Measurements from ENCODE around the gene CEL.
"Not testable (repeated sequence)": the region's sequence is repeated elsewhere in the genome, so short reads cannot be mapped to it uniquely, and the experiment has no call there.

Gene CEL

DNA sequence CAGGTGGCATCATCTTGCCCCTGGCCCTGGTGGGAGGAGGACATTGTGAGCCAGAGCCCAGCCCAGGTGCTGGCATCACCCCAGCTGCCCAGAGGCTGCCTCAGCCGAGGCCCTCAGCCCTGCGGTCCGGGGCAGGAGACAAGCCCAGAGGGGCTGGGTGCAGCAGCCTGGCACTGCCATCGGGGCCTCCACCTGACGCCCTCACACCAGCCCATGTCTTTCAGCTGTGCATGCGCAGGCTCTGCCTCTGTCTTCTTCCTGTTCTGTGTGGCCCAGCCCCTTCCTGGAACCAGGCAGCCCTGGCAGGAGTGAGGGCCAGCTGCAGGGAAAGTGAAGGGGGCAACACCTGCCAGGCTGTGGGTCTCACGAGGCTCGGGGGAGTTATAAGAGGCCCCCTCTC is 4.8 kb upstream of the CEL start:
- no peak overlapping the region for H3K9ac ChIP-seq (ENCODE audit: low read length)
- no peak overlapping the region for H3K4me3 ChIP-seq (ENCODE audit: low read depth, low read length)
- peaks cover 30% of the 10 kb centered on the region for H3K4me1 ChIP-seq (ENCODE audit: control insufficient read depth, insufficient read depth, low read length)
- H3K27ac ChIP-seq (ENCODE audit: low read depth, low read length): no peak overlapping the region
- H3K27me3 ChIP-seq (ENCODE audit: control insufficient read depth, insufficient read depth, low read length): no peaks in the 10 kb centered on the region; the same call in 1 of the 2 replicates
- no peaks in the 10 kb centered on the region for H3K9me3 ChIP-seq (ENCODE audit: control insufficient read depth, insufficient read depth, low read depth, low read length)
- H3K36me3 ChIP-seq (ENCODE audit: control insufficient read depth, insufficient read depth, low read length): peaks cover 63% of the 10 kb centered on the region

DNA sequence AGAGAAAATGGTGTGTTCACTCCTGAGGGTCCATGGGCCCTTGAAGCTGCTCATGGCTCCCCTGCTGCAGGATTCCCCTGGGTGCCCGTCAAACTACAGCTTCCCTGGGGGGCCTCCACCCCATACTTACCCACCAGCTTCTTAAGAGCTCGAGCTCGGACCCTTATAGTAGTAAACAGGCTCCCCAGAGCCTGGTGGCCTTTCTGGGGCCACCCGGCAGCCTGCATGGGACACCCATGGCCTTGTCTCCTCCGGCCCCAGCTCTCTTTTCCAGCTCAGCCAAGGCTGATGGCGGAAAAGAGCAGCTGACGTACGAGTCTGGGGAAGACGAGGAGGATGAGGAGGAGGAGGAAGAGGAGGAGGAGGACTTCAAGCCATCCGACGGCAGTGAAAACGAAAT is 4.2 kb upstream of the CEL start:
- peaks cover 58% of the 10 kb centered on the region for H3K36me3 ChIP-seq (ENCODE audit: control insufficient read depth, insufficient read depth, low read length)
- H3K4me3 ChIP-seq (ENCODE audit: low read depth, low read length): no peak overlapping the region
- H3K9ac ChIP-seq (ENCODE audit: low read length): no peak overlapping the region
- H3K9me3 ChIP-seq (ENCODE audit: control insufficient read depth, insufficient read depth, low read depth, low read length): no peaks in the 10 kb centered on the region
- H3K4me1 ChIP-seq (ENCODE audit: control insufficient read depth, insufficient read depth, low read length): peaks cover 30% of the 10 kb centered on the region
- H3K27ac ChIP-seq (ENCODE audit: low read depth, low read length): no peak overlapping the region
- H3K27me3 ChIP-seq (ENCODE audit: control insufficient read depth, insufficient read depth, low read length): no peaks in the 10 kb centered on the region; the same call in 1 of the 2 replicates

DNA sequence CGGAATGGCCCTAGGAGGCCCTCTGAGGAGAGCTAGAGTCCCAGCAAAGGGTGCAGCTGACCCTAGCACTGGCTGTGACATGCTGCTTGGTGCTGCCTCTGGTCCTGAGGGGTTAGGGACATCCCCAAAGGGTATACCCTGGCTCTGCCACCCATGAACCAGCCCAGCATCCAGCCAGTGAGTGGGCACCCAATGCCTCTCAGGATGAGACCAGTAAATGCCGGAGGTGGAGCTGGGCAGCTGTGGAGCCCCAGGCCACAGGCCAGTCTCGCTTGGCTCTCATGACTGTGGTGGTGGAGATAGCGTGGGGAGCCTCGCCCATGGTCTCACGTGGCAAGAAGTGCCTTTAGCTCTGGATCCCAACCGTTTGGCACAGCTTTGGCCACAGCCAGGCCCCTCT is 3.7 kb upstream of the CEL start:
- H3K4me1 ChIP-seq (ENCODE audit: control insufficient read depth, insufficient read depth, low read length): peaks cover 30% of the 10 kb centered on the region
- peaks cover 55% of the 10 kb centered on the region for H3K36me3 ChIP-seq (ENCODE audit: control insufficient read depth, insufficient read depth, low read length)
- no peaks in the 10 kb centered on the region for H3K9me3 ChIP-seq (ENCODE audit: control insufficient read depth, insufficient read depth, low read depth, low read length)
- no peak overlapping the region for H3K9ac ChIP-seq (ENCODE audit: low read length)
- no peak overlapping the region for H3K27ac ChIP-seq (ENCODE audit: low read depth, low read length)
- no peaks in the 10 kb centered on the region; the same call in 1 of the 2 replicates for H3K27me3 ChIP-seq (ENCODE audit: control insufficient read depth, insufficient read depth, low read length)
- H3K4me3 ChIP-seq (ENCODE audit: low read depth, low read length): no peak overlapping the region

DNA sequence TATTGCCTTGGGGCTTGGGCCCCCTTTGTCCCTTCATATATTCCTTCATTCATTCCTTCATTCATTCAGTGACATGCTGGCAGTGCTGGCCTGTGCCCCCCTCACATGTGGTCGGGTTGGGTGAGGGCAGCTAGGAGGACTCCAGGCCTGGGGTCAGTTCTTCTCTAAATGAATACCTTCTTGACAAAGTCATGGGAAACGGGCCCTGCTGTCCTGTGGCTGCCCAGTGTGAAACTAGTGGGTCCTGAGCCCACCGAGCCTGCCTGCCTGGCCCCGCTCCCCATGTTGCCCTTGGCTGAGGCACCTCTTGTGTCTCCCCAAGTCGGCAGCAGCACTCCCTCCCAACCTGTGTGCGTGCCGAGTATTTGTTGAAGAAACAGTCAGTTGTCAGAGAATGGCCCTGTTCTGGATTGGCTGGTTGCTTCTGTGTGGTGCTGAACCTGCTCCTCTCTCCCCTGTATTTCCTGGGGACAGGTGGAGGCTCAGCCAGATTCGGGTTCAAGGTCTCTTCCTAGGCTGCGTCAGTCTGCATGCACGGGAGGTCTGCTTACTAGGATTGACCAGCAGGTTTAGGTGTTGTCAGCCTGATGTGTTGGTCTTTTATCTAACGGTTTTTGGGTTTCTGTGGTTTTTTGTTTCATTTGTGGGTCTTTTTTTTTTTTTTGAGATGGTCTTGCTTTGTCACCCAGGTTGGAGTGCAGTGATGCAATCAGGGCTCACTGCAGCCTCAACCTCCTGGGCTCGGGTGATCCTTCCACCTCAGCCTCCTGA is 3.0 kb upstream of the CEL start:
- Histone ChIP-seq H3K4me3 (ENCODE audit: low read depth, low read length) (no peak overlapping the region), H3K4me1 (ENCODE audit: control insufficient read depth, insufficient read depth, low read length) (peaks cover 30% of the 10 kb centered on the region), H3K27me3 (ENCODE audit: control insufficient read depth, insufficient read depth, low read length) (no peaks in the 10 kb centered on the region; the same call in 1 of the 2 replicates), H3K27ac (ENCODE audit: low read depth, low read length) (no peak overlapping the region), H3K36me3 (ENCODE audit: control insufficient read depth, insufficient read depth, low read length) (peaks cover 48% of the 10 kb centered on the region), H3K9me3 (ENCODE audit: control insufficient read depth, insufficient read depth, low read depth, low read length) (no peaks in the 10 kb centered on the region), H3K9ac (ENCODE audit: low read length) (no peak overlapping the region)

DNA sequence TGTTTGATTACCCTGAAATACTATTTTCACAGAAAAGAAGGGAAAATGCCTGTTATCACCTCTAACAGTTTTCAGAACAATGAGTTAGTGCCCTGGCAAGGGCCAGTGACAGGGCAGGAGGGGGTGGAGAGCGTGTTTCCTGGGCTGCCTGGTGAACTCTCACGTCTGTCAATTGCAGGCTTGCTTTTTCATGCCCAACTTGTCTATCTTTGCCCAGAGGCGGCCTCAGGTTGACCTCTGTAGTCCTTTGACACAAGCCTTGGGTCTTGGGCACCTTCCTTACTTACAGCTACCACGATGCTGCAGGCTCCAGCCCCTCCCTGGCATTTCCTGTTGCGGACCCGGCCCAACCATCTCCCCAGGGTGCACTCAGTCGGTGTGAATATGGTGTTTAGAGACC is 2.2 kb upstream of the CEL start:
- H3K27me3 ChIP-seq (ENCODE audit: control insufficient read depth, insufficient read depth, low read length): no peaks in the 10 kb centered on the region; the same call in 1 of the 2 replicates
- peaks cover 30% of the 10 kb centered on the region for H3K4me1 ChIP-seq (ENCODE audit: control insufficient read depth, insufficient read depth, low read length)
- H3K9ac ChIP-seq (ENCODE audit: low read length): no peak overlapping the region
- no peak overlapping the region for H3K4me3 ChIP-seq (ENCODE audit: low read depth, low read length)
- H3K27ac ChIP-seq (ENCODE audit: low read depth, low read length): no peak overlapping the region
- H3K9me3 ChIP-seq (ENCODE audit: control insufficient read depth, insufficient read depth, low read depth, low read length): no peaks in the 10 kb centered on the region
- peaks cover 39% of the 10 kb centered on the region for H3K36me3 ChIP-seq (ENCODE audit: control insufficient read depth, insufficient read depth, low read length)

DNA sequence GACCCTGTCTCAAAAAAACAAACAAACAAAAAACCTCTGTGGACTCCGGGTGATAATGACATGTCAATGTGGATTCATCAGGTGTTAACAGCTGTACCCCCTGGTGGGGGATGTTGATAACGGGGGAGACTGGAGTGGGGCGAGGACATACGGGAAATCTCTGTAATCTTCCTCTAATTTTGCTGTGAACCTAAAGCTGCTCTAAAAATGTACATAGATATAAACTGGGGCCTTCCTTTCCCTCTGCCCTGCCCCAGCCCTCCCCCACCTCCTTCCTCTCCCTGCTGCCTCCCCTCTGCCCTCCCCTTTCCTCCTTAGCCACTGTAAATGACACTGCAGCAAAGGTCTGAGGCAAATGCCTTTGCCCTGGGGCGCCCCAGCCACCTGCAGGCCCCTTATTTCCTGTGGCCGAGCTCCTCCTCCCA is 1.4 kb upstream of the CEL start:
- Histone ChIP-seq H3K9ac (ENCODE audit: low read length) (no peak overlapping the region), H3K9me3 (ENCODE audit: control insufficient read depth, insufficient read depth, low read depth, low read length) (no peaks in the 10 kb centered on the region), H3K36me3 (ENCODE audit: control insufficient read depth, insufficient read depth, low read length) (peaks cover 31% of the 10 kb centered on the region), H3K27ac (ENCODE audit: low read depth, low read length) (no peak overlapping the region), H3K4me1 (ENCODE audit: control insufficient read depth, insufficient read depth, low read length) (peaks cover 30% of the 10 kb centered on the region), H3K4me3 (ENCODE audit: low read depth, low read length) (0 out of 2 replicates have a peak overlapping the region, but pooled peaks have one; percentile 18), H3K27me3 (ENCODE audit: control insufficient read depth, insufficient read depth, low read length) (no peaks in the 10 kb centered on the region; the same call in 1 of the 2 replicates)

DNA sequence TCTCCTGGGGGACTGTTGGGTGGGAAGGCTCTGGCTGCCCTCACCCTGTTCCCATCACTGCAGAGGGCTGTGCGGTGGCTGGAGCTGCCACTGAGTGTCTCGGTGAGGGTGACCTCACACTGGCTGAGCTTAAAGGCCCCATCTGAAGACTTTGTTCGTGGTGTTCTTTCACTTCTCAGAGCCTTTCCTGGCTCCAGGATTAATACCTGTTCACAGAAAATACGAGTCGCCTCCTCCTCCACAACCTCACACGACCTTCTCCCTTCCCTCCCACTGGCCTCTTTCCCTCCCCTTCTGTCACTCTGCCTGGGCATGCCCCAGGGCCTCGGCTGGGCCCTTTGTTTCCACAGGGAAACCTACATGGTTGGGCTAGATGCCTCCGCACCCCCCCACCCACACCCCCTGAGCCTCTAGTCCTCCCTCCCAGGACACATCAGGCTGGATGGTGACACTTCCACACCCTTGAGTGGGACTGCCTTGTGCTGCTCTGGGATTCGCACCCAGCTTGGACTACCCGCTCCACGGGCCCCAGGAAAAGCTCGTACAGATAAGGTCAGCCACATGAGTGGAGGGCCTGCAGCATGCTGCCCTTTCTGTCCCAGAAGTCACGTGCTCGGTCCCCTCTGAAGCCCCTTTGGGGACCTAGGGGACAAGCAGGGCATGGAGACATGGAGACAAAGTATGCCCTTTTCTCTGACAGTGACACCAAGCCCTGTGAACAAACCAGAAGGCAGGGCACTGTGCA is 590 bp upstream of the CEL start:
- Histone ChIP-seq H3K4me1 (ENCODE audit: control insufficient read depth, insufficient read depth, low read length) (peaks cover 30% of the 10 kb centered on the region), H3K9ac (ENCODE audit: low read length) (peak overlapping the region; percentile 42), H3K36me3 (ENCODE audit: control insufficient read depth, insufficient read depth, low read length) (peaks cover 24% of the 10 kb centered on the region)
- H3K4me3 ChIP-seq (ENCODE audit: low read depth, low read length); H3K9me3 ChIP-seq (ENCODE audit: control insufficient read depth, insufficient read depth, low read depth, low read length); H3K27me3 ChIP-seq (ENCODE audit: control insufficient read depth, insufficient read depth, low read length); H3K27ac ChIP-seq (ENCODE audit: low read depth, low read length): not testable (repeated sequence)

DNA sequence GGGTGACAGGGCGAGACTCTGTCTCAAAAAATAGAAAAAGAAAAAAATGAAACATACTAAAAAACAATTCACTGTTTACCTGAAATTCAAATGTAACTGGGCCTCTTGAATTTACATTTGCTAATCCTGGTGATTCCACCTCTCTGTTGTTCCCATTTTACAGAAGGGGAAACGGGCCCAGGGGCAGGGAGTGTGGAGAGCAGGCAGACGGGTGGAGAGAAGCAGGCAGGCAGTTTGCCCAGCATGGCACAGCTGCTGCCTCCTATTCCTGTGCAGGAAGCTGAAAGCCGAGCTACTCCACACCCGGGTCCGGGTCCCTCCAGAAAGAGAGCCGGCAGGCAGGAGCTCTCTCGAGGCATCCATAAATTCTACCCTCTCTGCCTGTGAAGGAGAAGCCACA is 788 bp downstream of the CEL start:
- not testable (repeated sequence) for H3K9me3 ChIP-seq (ENCODE audit: control insufficient read depth, insufficient read depth, low read depth, low read length); H3K27ac ChIP-seq (ENCODE audit: low read depth, low read length); H3K4me3 ChIP-seq (ENCODE audit: low read depth, low read length); H3K9ac ChIP-seq (ENCODE audit: low read length); H3K27me3 ChIP-seq (ENCODE audit: control insufficient read depth, insufficient read depth, low read length)
- Histone ChIP-seq H3K4me1 (ENCODE audit: control insufficient read depth, insufficient read depth, low read length) (peaks cover 30% of the 10 kb centered on the region), H3K36me3 (ENCODE audit: control insufficient read depth, insufficient read depth, low read length) (peaks cover 16% of the 10 kb centered on the region)

DNA sequence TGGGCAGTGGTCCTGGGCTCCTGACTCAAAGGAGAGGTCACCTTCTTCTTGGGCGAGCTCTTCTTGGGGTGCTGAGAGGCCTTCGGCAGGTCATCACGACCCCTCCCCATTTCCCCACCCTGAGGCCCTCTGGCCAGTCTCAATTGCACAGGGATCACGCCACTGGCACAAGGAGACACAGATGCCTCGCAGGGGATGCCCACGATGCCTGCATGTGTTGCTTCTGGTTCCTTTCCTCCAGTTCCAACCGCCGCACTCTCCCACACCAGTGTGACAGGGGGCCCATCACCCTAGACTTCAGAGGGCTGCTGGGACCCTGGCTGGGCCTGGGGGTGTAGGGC is 1.3 kb downstream of the CEL start:
- no peak overlapping the region for H3K9ac ChIP-seq (ENCODE audit: low read length)
- no peaks in the 10 kb centered on the region for H3K9me3 ChIP-seq (ENCODE audit: control insufficient read depth, insufficient read depth, low read depth, low read length)
- H3K4me1 ChIP-seq (ENCODE audit: control insufficient read depth, insufficient read depth, low read length): peaks cover 30% of the 10 kb centered on the region
- no peak overlapping the region for H3K4me3 ChIP-seq (ENCODE audit: low read depth, low read length)
- no peaks in the 10 kb centered on the region; the same call in 1 of the 2 replicates for H3K27me3 ChIP-seq (ENCODE audit: control insufficient read depth, insufficient read depth, low read length)
- H3K27ac ChIP-seq (ENCODE audit: low read depth, low read length): no peak overlapping the region
- H3K36me3 ChIP-seq (ENCODE audit: control insufficient read depth, insufficient read depth, low read length): peaks cover 12% of the 10 kb centered on the region

DNA sequence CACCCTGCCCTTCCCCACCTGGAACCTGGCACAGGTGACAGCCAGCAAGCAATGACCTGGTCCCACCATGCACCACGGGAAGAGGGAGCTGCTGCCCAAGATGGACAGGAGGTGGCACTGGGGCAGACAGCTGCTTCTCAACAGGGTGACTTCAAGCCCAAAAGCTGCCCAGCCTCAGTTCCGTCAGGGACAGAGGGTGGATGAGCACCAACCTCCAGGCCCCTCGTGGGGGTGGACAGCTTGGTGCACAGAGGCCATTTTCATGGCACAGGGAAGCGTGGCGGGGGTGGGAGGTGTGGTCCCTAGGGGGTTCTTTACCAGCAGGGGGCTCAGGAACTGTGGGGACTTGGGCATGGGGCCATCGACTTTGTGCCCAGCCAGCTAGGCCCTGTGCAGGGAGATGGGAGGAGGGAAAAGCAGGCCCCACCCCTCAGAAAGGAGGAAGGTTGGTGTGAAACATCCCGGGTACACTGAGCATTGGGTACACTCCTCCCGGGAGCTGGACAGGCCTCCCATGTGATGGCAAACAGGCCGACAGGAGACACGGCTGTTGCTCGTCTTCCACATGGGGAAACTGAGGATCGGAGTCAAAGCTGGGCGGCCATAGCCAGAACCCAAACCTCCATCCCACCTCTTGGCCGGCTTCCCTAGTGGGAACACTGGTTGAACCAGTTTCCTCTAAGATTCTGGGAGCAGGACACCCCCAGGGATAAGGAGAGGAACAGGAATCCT is 1.9 kb downstream of the CEL start:
- H3K9me3 ChIP-seq (ENCODE audit: control insufficient read depth, insufficient read depth, low read depth, low read length): no peaks in the 10 kb centered on the region
- H3K36me3 ChIP-seq (ENCODE audit: control insufficient read depth, insufficient read depth, low read length): peaks cover 7% of the 10 kb centered on the region; the same call in 1 of the 2 replicates
- H3K27me3 ChIP-seq (ENCODE audit: control insufficient read depth, insufficient read depth, low read length): no peaks in the 10 kb centered on the region; the same call in 1 of the 2 replicates
- H3K27ac ChIP-seq (ENCODE audit: low read depth, low read length): no peak overlapping the region
- H3K9ac ChIP-seq (ENCODE audit: low read length): no peak overlapping the region
- H3K4me1 ChIP-seq (ENCODE audit: control insufficient read depth, insufficient read depth, low read length): peaks cover 28% of the 10 kb centered on the region
- no peak overlapping the region for H3K4me3 ChIP-seq (ENCODE audit: low read depth, low read length)

Data from HUES6 (cell line).